NCI-H146 (cell line): Measurements from ENCODE around the gene SORCS3.

Source experiments
- DNase-seq: peaks from one replicate; lab custom pipeline; 2025; lab: John Stamatoyannopoulos, UW

The SORCS3 gene

GRCh38 chr10:104922810-104923209 is 281.7 kb downstream of the SORCS3 start:
- DNase-seq: no peak

DNA sequence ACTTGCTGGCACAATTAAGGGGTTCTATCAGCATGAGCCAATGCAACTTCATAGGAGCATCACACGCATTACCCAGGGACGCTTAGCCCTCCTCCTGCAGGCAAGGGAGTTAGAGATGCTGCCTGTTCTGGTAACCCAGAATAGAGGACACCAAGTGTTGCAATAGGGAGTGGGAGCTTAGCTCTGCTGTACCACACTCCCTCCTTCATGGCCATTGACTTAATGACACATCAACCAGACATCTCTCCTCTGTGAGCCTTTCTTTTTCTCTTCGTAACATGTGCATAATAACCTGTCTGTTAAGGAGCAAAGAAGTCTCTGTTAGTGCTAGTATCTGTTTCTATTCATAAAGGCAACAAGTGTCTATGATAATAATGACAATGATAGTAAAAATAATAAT is 282.4 kb downstream of the SORCS3 start:
- DNase-seq: no peak

- DNase-seq: no peak
These were observed 283.2 kb downstream of the SORCS3 start for GRCh38 chr10:104924101-104924795.

DNA sequence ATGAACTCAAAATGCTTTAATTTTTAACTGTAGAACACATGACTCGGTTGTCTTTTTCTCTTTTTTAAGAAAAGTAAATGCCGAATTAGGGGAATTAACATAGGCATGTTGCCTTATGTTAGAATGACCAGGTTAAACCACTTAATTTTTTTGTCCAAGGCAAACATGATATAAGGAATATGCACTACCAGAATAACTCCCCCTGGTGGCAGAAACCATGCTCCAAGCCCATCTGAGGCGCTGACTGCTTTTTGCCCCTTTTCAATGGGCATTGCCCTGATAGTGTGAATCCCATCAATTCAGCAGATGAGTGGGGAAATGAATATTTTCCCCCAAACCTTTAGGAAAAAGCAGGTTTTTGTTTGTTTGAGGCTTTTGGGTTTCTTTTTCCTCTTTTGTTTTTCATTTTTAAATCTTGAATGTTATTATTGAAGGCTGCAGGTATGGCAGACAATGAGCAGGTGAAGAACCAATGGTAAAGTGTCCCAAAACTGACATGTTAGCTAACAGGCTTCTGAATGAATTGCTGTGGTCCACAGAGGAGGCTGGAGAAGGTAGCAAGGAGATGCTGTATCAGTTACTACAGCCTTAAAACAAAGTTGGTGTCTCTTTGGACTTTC is 284.3 kb downstream of the SORCS3 start:
- DNase-seq: peak; percentile 61

- no peak for DNase-seq
These were observed 287.6 kb downstream of the SORCS3 start for GRCh38 chr10:104928734-104929133.

DNA sequence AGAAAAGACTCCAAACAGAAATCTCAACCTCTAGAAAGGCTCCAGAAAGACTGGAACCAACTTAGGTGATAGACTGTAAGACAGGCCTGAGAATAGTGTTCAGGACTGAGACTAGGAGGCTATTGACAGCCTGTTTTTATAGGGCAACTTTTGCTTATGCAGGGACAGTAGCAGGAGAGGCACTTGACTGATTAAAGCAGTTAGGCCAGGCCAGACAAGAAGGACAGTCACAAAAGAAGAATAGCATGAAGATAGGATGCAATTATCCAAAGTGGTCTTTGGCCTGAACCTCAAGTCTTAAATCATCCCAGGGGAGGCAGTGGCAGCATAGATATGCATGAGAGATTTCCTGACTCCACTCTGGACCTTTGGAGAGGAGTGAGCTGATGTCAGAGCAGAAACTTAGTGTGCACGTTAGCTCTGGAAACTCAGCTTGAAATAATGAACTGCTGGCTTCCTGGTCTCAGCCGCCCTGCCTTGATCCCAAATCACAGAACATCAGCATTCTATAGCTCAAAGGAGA is 290.6 kb downstream of the SORCS3 start:
- no peak for DNase-seq

DNA sequence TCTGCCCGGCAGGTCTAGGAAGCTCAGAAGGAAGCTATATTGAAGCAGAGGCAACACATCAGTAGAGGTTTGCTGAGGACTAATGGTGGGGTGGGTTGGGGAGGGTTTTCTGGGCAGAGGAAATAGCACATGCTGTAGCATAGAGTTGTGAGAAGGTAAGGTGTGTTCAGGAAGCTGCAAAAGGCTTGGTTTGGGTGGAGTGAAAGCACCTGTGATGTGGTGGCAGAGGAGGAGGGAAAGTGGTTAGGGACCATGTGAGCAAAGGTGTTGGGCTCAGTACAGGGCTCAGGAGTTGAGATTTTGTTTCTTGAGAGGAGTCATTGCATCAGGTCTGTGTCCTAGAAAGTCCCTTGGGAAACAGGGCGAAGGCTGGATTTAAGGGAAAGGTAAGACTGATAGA is 294.6 kb downstream of the SORCS3 start:
- no peak for DNase-seq

- peak; percentile 22 for DNase-seq
These were observed 296.5 kb downstream of the SORCS3 start for GRCh38 chr10:104937567-104937966.

DNA sequence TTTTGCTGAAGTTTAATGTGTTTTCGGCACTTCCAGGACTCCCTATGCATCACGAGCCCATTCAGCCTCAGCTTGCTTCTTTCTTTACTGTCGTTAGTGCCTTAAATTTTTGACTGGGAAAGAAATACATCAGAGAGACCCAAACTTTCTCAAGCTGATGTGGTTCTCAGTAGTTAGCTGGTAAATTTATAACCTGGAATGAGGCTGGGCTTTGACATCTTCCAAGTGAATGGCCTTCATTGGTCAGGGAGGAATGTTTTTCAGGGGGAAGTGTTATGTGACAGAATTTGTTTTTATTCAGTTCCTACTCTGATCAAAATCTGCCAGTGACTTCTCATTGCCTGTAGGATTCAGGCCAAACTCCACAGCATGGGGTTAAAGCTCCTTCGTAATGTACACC is 296.9 kb downstream of the SORCS3 start:
- DNase-seq: no peak

DNA sequence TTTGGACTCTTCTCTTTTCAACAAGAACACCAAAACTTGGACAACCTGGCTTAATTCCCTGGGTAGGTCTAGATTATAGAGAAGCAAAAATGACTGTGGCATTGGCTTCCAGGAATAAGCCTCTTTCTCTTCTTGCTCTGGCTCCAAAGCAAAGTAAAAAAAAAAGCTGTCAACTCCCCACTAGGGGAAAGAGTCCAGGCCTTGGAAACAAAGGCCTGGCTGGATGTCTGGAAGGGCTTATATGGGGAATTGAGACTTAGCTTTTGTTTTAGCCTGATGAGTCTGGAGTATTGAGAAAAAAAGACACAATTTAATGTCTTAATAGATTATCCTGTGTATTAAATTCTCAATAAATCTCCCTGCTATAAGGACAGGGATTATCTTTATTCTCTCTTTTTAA is 300.6 kb downstream of the SORCS3 start:
- no peak for DNase-seq

DNA sequence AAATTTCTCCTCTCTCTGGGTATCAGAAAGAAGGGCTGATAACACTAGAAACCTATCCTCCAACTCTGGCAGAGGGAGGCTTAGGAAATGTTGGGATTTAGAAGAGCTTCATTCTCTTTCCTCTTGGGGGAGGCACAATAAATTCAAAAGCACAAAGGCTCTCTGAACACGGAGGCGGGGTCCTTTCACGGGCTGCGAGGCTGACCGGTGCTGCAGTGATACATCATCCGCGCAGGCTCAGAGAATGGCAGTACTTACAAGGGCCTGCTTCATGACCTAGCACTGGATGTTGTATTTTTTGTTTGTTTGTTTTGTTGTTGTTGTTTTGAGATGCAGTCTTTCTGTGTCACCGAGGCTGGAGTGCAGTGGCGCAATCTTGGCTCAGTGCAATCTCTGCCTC is 306.2 kb downstream of the SORCS3 start:
- DNase-seq: no peak

GRCh38 chr10:104957178-104957841 is 316.2 kb downstream of the SORCS3 start:
- peak; percentile 14 for DNase-seq

DNA sequence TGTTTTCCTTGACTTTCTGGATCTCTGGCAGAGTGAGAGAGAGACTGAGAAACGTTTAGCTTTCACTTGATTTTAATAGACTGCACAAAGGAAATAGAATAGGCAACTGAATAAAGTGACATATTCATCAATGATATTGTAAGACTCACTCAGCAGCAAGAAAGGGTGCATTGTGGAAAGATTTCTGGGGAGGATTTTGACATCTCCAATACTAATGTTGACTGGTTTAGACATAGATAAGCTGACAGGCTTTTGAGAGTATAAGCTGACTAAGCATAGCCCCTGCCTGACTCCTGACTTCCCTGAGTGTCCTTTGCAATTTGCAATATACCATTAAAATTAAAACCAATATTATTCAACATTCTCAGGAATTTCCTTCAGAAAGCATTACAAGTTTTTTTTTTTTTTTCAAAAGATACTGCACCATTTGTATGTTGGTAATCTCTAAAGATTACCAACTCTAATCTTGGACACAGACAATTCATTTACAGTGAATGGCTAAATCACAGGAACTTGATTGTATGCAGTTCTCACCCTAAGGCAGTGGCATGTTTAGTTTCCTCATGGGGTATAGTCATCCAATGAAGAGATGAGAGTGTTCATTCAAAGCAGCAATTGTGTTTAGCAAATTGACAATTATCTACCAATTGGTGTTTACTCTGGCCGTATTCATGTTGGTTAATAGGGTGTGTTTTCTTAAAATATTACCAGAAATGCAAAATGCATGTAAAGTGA is 325.6 kb downstream of the SORCS3 start:
- peak; percentile 44 for DNase-seq

- DNase-seq: no peak
These were observed 339.3 kb downstream of the SORCS3 start for GRCh38 chr10:104980368-104980767.

DNA sequence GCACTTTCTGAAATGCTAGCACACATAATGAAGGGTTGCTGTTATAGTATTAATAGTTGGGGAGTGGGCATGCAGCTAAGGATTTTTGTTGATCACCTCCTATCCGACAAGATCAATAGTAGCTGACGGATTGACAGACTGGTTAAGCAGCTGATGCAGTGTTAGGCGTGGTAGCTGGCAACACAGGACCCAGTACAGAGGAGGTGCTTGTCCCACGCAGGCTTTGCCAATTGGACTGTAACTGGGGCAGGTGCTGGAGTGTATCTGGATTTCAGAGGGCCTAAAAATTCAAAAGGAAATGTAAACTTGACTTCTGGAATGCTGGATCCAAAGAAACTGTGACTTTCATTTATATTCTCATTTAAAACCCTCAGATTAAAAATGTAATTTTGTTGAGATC is 340.9 kb downstream of the SORCS3 start:
- DNase-seq: no peak

DNA sequence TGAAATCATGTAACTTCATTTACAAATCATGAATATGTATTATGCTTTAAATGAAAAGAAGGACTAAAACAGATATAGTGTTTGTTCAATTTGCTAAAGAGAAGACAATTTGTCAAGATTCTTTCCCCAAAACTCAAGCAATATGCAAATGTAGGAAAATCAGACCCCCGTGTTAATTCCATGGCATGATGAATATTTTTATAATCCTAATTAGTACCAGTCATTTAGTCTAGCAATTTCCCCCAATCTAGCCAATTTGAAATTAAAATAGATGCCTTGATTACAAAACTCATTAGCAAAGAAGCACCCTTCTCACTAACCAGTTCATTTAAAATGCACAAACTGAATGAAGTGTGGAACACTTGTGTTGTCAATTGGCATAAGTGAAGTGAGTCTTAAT is 347.6 kb downstream of the SORCS3 start:
- no peak for DNase-seq

DNA sequence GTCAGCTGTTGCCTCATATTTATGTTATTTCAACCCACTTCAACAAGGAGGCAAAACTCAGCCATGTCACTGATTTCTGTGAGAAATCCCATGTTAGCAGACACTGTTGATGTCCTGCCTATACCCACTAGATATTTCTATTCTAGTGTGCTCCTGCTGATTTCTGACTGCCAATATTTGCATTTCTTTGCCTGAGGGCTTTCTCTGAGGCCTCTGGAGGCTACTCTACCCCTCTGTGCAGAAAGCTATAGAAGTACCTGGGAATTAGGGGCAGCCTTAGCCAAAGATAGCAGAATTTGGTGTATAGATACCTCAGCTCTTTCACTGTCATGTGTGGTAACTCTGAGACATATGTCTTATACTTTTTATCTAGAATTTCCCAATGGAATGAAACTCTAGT is 348.8 kb downstream of the SORCS3 start:
- DNase-seq: peak; percentile 14

GRCh38 chr10:104993085-104993484 is 352.0 kb downstream of the SORCS3 start:
- no peak for DNase-seq

DNA sequence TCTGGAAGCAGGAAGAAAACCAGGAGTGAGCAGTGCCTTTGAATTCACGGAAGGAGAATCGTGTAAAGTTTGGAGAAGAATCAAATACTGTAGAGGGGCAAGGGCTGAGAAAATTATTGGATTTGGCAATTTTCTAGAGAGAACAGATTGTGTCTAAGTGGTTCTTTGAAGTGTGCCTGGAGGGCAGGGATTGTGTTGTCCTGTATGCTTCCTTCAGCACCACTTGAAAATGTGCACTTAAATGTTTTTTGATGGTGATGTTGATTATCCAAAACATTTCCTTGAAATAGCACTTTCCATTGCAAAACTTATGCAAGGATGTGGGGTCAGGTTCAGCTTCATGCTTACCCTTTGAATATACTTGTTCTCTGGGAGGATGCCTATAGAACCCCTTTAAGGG is 360.2 kb downstream of the SORCS3 start:
- DNase-seq: no peak

GRCh38 chr10:105010411-105011121 is 369.5 kb downstream of the SORCS3 start:
- DNase-seq: no peak

DNA sequence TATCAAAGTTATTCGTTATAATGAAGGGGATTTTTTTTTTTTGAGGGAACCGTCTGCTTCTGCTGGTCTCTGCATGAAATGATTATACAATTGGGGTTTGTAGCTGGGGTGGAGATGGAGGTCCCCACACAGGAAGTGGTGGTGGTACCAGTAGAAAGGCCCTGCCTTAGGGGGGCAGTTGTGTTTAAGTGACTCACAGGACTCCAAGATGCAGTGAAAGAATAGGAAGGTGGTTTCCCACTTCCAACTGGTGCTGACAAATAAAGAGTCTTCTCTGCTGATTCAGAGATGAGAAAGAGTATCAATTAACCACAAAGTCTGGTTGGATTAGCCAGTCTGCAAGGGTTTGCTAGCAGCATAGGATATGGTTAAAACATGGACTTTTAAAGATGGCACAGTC is 376.0 kb downstream of the SORCS3 start:
- DNase-seq: no peak

- DNase-seq: no peak
These were observed 376.6 kb downstream of the SORCS3 start for GRCh38 chr10:105017691-105018090.
